Vagina (tissue), 2 donors: Measurements from ENCODE around the gene THAP8. TPM values are rescaled to one million over a fixed set of nuclear protein-coding genes. Genes with fewer than 3 reads are reported as not detected.
A peak's percentile ranks its signal among the peaks of the same experiment; 100 is the strongest.

ENCODE experiments used
- DNase-seq, 2 donors: peaks; one replicate each; pipeline ENCODE4 v3.0.0-alpha.2; 2017; ENCODE audit errors: extremely low spot score in 2 of 2
- H3K27ac ChIP-seq: fragments of 200-600 bp; sonication (generic); one replicate; pipeline ENCODE4 v1.5.1; 2019
- H3K27me3 ChIP-seq: fragments of 200-600 bp; sonication (generic); one replicate; pipeline ENCODE4 v1.5.1; 2019
- H3K36me3 ChIP-seq, 2 donors: fragments of 200-600 bp; sonication (generic); one replicate each; pipeline ENCODE4 v1.5.1; 2017 to 2019
- H3K4me1 ChIP-seq: fragments of 200-600 bp; sonication (generic); one replicate; pipeline ENCODE4 v1.5.1; 2019
- H3K4me3 ChIP-seq, 2 donors: fragments of 200-600 bp; sonication (generic); 1 replicate in 1 of 2; 2 replicates in 1 of 2; pipeline ENCODE4 v1.5.1; 2016 to 2019
- H3K9me3 ChIP-seq: fragments of 200-600 bp; sonication (generic); one replicate; pipeline ENCODE4 v1.5.1; 2019
- POLR2A ChIP-seq, 2 donors: fragments of 450-650 bp; IDR thresholded peaks; one replicate each; pipeline ENCODE4 v1.6.1; 2017; ENCODE audit warnings: antibody characterized with exemption in 2 of 2, mild to moderate bottlenecking in 2 of 2, moderate library complexity in 2 of 2
- POLR2AphosphoS5 ChIP-seq, 2 donors: sonication (generic); formaldehyde crosslinking; IDR thresholded peaks; one replicate each; pipeline ENCODE4 v1.9.0; 2017; ENCODE audit warnings: antibody characterized with exemption in 2 of 2, mild to moderate bottlenecking in 2 of 2, low read depth in 1 of 2; ENCODE audit not compliant: insufficient read depth in 1 of 2
- intact Hi-C: fragments of 100-400 bp; cut with DNase I; formaldehyde crosslinking; loops from one replicate; pipeline ENCODE4 v1.15.1; 2023
- total RNA-seq: library from RNA; depleted of rRNA; stranded (reverse); fragments of >200 nt; gene quantifications from one replicate; pipeline ENCODE4 v1.2.3, GENCODE V29; 2016
- TF ChIP-seq, protein P1 (sequence below), 3 experiments: fragments of 450-650 bp in 2 of 3; fragments of 200-600 bp in 1 of 3; sonication (generic) in 1 of 3; IDR thresholded peaks; one replicate each; pipeline ENCODE4 v1.5.1; 2017 to 2019; ENCODE audit warnings: antibody characterized with exemption in 3 of 3, mild to moderate bottlenecking in 2 of 3, moderate library complexity in 2 of 3

The THAP8 gene, protein sequence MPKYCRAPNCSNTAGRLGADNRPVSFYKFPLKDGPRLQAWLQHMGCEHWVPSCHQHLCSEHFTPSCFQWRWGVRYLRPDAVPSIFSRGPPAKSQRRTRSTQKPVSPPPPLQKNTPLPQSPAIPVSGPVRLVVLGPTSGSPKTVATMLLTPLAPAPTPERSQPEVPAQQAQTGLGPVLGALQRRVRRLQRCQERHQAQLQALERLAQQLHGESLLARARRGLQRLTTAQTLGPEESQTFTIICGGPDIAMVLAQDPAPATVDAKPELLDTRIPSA
- total RNA-seq = 12.0 TPM

DNA sequence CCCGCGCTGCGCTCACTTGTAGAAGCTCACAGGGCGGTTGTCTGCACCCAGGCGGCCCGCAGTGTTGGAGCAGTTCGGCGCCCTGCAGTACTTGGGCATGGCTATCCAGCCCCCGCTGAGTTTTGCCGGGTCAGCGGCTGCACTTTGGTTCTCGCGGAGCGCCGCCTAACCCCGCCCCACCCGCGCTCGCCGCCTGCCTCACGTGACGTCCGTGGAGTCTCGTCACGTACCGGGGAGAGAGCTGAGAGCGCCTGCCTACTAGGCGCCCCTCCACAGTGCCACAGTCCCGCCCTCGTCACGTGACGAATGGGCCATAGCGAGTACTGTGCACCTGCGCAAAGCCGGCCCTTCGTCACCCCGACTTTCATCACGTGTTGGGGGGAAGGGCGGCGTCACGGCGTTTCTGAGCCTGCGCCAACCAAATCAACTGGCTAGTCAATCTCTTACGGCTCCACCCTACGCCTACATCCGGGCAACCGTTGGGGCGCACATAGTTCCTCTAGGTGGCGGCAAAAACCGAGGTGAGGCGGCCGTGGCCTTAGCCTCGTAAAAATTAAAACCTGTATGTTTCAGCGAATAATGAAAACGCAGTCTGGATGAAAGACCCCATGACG is at the start of gene THAP8:
Gene THAP8, minus strand, starts transcription at position 167 of the 614 bp plus-strand sequence. Its CDS starts 68 bp downstream, at position 99.
- TF ChIP-seq, protein P1, sequence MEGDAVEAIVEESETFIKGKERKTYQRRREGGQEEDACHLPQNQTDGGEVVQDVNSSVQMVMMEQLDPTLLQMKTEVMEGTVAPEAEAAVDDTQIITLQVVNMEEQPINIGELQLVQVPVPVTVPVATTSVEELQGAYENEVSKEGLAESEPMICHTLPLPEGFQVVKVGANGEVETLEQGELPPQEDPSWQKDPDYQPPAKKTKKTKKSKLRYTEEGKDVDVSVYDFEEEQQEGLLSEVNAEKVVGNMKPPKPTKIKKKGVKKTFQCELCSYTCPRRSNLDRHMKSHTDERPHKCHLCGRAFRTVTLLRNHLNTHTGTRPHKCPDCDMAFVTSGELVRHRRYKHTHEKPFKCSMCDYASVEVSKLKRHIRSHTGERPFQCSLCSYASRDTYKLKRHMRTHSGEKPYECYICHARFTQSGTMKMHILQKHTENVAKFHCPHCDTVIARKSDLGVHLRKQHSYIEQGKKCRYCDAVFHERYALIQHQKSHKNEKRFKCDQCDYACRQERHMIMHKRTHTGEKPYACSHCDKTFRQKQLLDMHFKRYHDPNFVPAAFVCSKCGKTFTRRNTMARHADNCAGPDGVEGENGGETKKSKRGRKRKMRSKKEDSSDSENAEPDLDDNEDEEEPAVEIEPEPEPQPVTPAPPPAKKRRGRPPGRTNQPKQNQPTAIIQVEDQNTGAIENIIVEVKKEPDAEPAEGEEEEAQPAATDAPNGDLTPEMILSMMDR (IDR thresholded peaks at IDR 0.05) = peak in 1 of 3 experiments; percentile 45
- TF ChIP-seq POLR2AphosphoS5 (IDR thresholded peaks at IDR 0.05; ENCODE audit: insufficient read depth in 1 of 2, low read depth in 1 of 2) = peak; percentile 98 to 100
- peak in 1 of 2 donors; percentile 69 for TF ChIP-seq POLR2A (IDR thresholded peaks at IDR 0.05)
- Histone ChIP-seq H3K27ac (peak within 1 kb of the TSS; percentile 94), H3K9me3 (no peaks in the 10 kb centered on the region), H3K36me3 (no peaks in the 10 kb centered on the region), H3K4me3 (peak within 1 kb of the TSS; percentile 54 to 63), H3K27me3 (no peaks in the 10 kb centered on the region), H3K4me1 (peaks cover 25% of the 10 kb centered on the region)
- DNase-seq = peak; percentile 99 to 100
- intact Hi-C loops = loop anchor here (5.0 to 10.0 kb wide), 2 partner anchors 57 to 61 kb away; partner anchors contain the start of genes OVOL3, POLR2I, SDHAF1 and TBCB

DNA sequence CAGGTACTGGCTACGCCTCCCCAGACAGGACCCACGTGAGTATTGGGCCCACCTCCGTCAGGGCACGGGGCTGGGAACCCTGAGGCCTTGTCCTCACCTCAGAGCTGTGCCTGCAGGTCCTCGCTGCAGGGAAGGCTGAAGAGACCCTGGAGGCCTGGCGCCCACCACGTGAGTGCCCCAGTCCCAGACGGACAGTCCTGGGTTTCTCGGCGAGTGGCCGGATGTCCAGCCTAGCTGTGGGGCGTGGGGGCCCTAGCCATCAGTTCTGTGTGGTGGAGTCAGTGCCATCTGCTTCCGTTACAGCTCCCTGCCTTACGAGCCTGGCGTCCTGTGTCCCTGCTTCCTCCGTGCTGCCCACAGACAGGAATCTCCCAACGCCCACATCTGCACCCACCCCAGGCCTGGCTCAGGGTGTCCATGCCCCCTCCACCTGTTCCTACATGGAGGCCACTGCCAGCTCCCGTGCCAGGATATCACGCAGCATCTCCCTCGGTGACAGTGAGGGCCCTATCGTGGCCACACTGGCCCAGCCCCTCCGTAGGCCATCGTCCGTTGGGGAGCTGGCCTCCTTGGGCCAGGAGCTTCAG is 49.0 kb upstream of the THAP8 start:
- H3K27me3 ChIP-seq = no peaks in the 10 kb centered on the region
- intact Hi-C loops = no loop called here
- DNase-seq = no peak
- TF ChIP-seq POLR2A (IDR thresholded peaks at IDR 0.05) (no peak), POLR2AphosphoS5 (IDR thresholded peaks at IDR 0.05; ENCODE audit: insufficient read depth in 1 of 2, low read depth in 1 of 2) (no peak)
- TF ChIP-seq, protein P1 (IDR thresholded peaks at IDR 0.05) = no peak
- H3K4me3 ChIP-seq = no peak overlapping the region
- no peak overlapping the region for H3K27ac ChIP-seq
- peaks cover 14% of the 10 kb centered on the region for H3K4me1 ChIP-seq
- H3K9me3 ChIP-seq = no peaks in the 10 kb centered on the region
- no peaks in the 10 kb centered on the region for H3K36me3 ChIP-seq

DNA sequence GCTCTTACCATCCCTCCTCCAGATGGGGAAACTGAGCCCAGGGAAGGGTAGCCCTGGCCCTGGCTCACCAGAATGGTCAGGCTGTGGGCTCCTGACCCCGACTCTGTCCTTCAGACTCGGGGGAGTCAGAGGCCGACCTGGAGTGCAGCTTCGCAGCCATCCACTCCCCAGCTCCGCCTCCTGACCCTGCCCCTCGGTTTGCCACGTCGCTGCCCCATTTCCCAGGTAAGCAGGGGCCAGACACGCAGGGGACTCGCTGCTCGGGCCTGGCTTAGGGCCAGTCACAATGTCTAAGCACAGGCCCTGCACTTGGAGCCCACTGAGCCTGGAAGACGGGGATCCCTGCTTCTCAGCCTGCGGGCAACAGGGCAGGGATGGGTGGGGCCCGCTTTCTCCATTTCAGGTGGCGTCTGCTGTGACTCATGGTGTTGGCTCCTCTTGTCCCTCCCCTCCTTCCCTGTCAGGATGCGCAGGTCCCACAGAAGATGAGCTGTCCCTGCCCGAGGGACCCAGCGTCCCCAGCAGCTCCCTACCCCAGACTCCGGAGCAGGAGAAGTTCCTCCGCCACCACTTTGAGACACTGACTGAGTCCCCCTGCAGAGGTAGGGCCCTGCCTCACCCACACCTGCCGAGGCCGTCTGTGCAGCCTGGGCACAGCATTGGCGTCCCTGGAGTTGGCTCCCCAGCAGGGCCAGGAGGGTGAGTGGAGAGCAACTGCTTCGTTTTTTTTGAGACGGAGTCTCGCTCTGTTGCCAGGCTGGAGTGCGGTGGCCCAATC is 47.7 kb upstream of the THAP8 start:
- H3K27ac ChIP-seq = no peak overlapping the region
- TF ChIP-seq POLR2A (IDR thresholded peaks at IDR 0.05) (no peak), POLR2AphosphoS5 (IDR thresholded peaks at IDR 0.05; ENCODE audit: insufficient read depth in 1 of 2, low read depth in 1 of 2) (peak in 1 of 2 donors; percentile 13)
- TF ChIP-seq, protein P1 (IDR thresholded peaks at IDR 0.05) = no peak
- DNase-seq = no peak
- no peak overlapping the region for H3K4me3 ChIP-seq
- H3K36me3 ChIP-seq = no peaks in the 10 kb centered on the region
- intact Hi-C loops = no loop called here
- H3K9me3 ChIP-seq = no peaks in the 10 kb centered on the region
- peaks cover 14% of the 10 kb centered on the region for H3K4me1 ChIP-seq
- H3K27me3 ChIP-seq = no peaks in the 10 kb centered on the region

DNA sequence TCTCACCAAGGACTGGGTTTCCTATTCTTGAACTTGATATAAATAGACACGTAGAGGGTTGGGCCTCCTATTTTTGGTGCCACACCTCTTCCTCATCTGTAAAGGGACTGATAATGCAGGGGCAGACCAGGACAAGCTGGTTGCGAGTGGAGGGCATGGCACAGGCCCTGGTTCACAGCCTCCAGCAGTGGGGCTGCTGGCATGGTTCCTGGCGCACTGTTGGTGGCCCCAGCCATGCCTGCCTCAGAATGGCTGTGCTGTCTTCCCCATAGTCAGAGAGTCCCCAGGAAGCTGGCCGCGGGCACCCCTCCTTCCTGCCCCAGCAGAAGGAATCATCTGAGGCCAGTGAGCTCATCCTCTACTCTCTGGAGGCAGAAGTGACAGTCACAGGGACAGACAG is 46.4 kb upstream of the THAP8 start:
- intact Hi-C loops = no loop called here
- Histone ChIP-seq H3K27me3 (no peaks in the 10 kb centered on the region), H3K4me1 (peaks cover 14% of the 10 kb centered on the region), H3K4me3 (no peak overlapping the region), H3K9me3 (no peaks in the 10 kb centered on the region), H3K27ac (no peak overlapping the region), H3K36me3 (no peaks in the 10 kb centered on the region)
- no peak for DNase-seq
- TF ChIP-seq, protein P1 (IDR thresholded peaks at IDR 0.05) = no peak
- no peak for TF ChIP-seq POLR2AphosphoS5 (IDR thresholded peaks at IDR 0.05; ENCODE audit: insufficient read depth in 1 of 2, low read depth in 1 of 2)
- no peak for TF ChIP-seq POLR2A (IDR thresholded peaks at IDR 0.05)
